Activated CD4-positive, alpha-beta T cell treated with anti-CD3 and anti-CD28 coated beads, Interleukin-2, Interleukin-4, amounts not matched to agents 100 ng/mL and 50 ng/mL, durations not matched to agents 16 hours and 8 hours (primary cell): Measurements from ENCODE around the gene LPO.

ENCODE experiments used
- DNase-seq: peaks from one replicate; pipeline ENCODE4 v3.0.0-alpha.2; 2020; ENCODE audit warnings: low spot score

The LPO gene

GRCh38 chr17:58303971-58304749, 65.8 kb downstream of the LPO start:
- DNase-seq, result peak; percentile 63

DNA sequence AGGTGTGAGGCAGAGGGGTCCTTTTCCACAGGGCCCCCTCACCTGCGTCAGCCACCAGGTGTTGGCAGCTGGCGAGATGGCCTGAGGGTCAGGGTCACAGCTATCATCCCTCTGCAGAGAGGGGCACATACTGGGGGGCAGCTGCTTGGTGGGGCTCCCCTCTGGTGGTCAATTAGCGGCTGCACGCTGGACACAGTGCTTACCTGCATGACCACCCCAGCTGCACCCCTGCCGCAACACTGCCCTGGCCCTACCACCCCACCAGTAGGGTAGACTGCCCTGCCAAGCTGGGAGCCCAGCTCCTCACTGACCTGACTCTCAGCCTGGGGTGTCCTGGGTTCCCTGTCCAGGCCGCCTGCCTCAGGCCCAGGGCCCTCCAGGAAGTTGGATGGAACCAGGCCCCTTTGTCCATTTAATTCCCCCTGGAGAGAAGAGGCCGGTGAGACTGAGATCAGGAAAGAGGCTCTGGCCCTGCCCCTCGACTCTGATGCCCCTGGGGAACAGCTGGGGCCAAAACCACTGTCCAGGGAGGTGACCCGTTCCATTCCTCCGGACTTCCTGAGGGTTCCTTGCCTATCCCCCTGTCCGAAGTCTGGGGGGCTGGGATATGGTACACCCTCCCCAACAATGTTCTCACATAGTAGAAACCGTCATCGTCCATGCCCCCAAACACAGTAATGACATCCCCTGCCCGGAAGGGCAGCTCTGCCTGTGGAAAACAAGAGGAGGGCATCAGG, 66.5 kb downstream of the LPO start:
- no peak for DNase-seq

DNA sequence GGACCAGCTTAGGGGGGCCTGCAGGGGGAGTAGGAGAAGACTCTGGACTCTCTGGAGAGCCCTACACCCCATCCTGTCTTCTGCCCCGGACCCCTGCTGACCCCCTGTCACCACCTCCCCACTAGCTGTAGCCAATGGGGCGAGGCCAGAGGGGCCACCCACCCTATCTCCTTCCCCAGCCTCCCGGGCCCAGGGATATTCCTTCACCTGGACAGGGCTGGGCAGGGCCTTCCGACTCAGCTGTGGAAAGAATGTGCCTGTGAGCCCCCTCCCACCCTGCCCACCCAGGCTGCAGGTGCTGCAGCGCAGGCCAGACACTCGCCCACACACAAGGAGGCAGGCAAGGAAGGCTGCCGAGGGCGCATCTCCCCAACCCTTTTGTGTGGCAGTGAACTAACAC, 67.2 kb downstream of the LPO start:
- no peak for DNase-seq

DNA sequence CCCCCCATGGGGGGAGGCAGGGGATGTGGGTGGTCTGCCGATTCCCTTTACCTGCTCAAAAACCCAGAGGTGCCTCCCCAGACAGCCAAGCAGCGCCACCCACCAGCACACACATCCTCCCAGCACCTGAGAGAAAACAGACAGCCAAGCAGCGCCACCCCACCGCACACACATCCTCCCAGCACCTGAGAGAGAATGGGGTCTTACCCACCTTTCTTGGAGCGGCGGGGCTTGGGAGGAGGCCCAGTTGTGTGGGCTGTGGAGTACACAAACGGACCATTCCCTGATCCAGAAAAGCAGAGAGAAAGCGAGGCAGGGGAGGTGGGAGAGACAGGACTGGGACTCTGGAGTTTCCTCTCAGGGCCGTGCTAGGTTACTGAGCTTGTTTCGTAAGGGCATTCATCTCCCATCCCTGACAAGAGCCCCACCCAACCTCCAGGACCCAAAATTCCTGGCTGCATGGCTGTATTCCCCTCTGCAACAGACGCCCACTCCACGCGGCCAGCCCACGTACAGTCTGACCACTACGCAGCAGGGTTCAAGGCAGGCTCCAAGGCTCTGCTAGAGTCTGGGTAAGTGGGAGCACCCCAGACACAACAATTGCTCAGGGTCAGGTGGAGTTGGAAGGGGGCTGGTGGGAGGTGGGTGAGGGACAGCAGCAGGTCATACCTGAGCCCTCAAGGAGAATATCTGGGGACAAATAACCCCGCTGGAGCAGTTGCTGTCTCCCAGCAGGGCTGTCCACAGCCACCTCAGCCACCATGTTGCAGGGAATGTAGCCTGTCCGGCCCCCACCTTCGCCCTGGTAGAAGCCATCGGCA, 68.0 kb downstream of the LPO start:
- DNase-seq, result no peak

DNA sequence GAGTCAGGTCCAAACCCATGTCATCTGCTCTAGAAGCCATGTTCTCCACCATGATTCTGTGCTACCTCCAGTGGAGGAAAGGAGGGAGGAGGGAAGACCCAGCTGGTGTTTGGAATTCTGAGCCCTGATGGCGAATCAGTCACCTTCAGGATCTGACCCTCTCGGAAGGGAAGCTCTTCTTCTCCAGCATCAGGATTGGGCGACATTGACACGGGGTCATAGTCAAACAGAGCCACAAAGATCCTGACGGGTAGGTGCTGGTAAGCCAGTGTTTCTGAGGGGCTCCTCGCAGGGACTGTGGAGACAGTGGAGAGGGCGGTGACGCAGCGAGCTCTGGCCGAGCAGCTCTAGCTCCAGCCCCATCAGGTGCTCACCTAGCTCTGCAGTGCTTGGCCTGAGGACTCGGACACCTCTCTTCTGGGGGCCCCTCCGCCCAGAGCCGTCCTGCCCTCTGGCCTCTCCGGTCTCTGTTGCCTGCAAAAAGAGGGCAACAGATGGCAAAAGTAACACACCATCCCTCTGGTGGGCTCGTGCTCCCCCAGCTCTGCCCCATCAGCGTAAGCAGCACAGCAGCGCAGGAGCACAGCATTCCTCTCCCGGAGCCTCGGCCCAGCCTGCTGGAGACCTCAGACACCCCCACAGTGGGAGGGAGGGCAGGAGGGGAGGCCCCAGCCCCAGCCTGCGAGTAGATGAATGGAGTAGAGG, 69.2 kb downstream of the LPO start:
- no peak for DNase-seq

- DNase-seq, result no peak
Observed at GRCh38 chr17:58308173-58308984, 70.0 kb downstream of the LPO start.

DNA sequence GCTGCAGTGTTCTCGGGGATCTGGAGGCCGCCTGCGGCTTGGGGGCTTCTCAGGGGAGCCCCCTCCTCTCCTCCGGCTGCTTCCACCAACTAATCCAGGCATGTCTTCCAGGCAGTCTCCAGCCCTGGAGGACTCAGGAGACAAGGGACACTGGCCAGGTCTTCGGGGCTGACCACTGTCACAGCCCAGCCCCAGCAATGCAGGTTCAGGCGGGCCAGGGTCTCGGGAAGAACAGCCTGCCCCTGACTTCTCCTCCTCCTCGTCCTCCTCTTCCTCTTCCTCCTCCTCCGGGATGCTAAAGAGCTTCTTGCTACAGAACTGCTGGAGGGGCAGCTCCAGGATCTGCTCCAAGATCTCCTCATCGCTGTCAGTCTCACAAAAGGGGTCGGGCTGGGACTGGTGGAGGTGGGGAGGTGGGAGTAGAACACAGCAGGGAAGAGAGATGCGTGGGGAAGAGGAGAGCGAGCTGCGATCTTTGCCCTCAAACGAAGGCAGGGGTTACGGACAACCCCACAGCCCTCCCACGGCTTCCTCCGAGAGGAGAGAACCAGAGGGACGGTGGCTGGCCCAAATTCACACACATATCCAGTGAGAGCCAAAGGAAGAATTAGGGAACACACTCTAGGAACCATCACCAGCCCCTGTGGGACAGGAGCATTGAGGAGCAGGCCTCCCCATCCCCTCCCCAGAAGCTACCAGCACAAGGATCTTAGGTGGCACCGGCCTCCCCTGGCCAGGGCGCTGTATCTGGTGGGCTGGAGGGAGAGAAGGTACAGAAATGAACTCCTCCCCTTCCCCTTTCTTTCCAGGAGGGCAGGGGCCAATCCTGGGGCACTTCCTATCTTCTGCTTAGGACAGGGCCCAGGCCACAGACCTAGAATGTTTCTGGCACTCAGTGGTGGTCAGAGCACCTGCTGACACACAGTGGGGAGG, 70.9 kb downstream of the LPO start:
- no peak for DNase-seq

GRCh38 chr17:58309918-58310259, 71.5 kb downstream of the LPO start:
- DNase-seq, result no peak

DNA sequence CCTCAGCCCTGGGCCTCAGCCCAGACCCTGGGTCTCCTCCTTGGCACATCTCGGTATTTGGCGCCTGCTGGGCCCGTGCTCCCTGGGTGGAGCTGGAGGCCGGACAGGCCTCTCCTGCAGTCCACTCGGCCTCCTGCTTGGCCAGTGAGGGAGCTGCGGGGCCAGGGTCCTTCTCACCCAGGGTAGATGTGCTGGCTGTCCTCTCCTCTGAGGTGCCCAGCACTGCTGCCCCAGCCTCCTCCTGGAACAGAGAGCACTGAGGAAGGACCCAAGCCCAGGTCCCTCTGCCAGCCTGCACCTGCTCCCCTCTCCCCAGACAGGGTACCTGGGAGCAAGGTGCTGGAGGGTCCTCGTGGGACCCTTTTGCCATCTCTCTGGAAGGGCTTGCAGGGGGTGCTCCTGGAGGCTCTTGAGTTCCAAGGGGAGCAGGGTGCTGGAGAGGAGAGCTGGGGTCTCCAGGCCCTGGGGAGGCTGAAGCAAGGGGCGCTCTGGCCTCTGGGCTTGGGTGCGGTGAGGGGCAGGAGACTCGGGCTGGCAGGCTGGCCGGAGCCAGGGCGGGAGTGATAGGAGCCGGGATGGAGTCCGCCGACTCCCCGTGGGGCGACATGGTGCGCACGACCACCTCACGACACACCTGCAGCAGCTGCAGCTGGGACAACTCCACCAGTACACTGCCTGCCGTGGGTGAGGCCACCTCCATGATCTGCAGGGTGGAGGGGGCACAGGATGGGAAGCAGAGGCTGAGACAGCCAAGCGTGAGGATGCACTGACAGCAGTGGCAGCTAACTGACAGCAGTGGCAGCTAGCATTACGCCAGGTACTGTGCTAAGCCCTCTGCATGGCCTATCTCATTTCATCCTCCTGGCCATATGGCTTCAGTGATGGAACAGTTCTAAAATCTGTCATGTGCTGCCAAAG, 72.4 kb downstream of the LPO start:
- no peak for DNase-seq

DNA sequence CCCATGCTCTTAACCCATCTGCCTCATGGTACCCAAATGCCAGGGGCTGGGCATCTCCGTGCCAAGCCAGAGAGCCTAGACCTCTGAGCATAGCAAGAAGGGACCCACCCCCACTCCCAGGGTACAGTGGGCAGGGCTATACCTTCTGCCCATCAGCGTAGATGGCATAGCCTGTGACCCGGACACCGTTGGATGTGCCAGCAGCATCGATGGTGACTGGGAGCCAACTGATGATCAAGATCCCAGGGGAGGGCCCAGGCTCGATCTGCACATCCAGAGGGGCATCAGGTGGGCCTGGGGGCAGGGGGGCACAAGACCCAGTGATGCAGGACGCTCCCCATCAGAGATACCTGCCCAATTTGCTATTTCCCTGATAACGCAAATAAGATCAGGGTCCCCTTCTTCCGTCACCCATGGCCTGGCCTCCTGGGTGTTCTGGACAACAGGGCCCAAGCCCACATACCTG, 73.1 kb downstream of the LPO start:
- DNase-seq, result no peak

DNA sequence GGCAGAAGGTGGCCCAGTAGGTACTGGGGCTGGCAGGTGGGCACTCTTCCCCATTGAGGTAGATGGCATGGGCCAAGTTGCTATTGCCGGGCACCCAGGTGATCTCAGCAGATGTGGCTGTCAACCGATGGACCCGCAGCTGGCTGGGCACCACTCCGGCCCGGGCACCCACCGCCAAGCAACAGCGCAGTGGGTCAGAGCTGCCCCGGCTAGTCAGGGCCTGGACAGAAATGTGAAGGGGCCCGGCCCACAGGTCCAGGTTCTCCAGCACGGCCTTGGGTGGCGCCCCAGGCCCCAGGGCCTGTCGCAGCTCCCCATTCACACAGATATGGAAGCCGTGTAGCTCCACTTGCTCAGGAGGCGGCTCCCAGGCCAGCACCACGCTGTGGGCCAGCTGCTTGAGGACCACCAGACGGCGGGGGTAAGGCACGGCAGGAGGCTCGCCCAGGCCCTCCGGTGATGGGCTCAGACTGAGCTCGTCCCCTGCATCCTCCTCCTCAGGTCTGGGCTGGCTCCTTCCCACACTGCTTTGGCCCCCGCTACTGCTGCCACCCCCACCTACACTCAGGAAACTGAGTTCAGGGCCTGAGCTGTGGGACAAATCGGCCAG, 73.7 kb downstream of the LPO start:
- DNase-seq, result no peak

- DNase-seq, result no peak
Observed at GRCh38 chr17:58312829-58313228, 74.4 kb downstream of the LPO start.

DNA sequence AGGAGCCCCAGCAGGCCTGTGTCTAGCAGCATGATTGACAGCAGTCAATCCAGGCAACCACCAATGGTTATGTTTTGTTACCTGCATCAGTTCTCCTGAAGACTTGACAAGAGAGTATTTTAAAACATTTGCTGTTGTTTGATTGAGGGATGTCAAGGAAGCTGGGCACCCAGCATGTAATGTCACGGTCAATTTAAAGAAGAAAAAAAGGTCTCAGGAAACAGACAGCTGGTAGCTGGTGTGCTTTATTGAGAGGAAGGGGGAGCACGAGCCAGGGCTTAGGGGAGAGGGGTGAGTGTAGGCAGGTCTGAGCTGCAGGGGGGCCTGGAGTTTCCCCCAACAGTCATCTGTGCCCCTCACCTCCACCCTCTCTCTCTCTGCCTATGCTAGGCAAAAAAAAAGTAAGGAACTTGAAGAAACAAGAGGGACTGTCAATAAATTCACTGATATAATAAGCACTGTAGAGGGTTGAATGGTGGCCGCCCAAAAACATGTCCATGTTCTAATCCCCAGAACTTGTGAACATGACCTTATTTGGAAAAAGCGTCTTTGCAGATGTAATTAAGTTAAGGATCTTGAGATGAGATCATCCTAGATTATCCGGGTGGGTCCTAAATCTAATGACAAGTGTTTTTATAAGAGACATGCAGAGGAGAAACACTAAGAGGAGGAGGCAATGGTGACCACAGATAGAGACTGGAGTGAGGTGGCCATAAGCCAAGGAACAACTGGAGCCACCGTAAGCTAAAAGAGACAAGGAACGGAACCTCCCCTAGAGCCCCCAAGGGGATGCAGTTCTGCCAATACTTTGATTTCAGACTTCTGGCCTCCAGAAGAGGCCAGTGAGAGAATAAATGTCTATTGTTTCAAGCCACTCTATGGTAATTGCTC, 75.7 kb downstream of the LPO start:
- no peak for DNase-seq

DNA sequence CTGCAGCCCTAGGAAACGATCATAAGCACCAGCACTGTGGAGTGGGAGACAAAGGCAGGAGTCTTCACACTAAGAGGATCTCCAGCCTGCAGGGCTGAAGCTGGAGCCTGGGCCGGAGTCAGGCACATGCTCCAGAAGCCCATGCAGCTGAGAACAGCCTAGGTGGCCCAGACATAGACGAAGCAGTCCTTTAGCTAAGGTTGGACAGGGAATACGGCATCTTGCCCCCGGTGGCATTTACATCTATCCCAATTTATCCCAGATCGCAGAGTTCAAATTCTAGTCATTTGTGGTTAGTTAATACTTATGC, 76.3 kb downstream of the LPO start:
- no peak for DNase-seq

- no peak for DNase-seq
Observed at GRCh38 chr17:58315281-58315711, 76.9 kb downstream of the LPO start.

DNA sequence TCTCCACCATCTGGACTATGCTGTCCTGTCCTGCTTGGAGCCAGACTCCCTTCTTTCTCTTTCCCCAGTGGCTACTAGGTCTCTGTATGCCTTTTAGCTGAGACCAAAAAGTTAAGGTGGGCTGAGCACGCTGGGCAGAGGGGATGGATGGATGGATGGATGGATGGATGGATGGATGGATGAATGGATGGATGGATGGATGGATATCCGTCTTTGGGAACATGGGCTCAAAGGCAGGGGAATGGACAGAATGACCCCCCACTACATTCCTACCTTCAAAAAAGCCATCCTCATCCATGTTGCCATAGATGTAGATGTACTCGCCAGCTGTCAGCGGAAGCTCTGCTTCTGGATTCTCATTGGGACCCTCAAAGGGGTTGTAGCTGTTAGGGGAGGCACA, 77.4 kb downstream of the LPO start:
- no peak for DNase-seq

GRCh38 chr17:58316260-58316960, 78.0 kb downstream of the LPO start:
- no peak for DNase-seq
